ENCODE data around the gene NAA60. TPM values are rescaled to one million over a fixed set of nuclear protein-coding genes. Genes with fewer than 3 reads are reported as not detected.

The NAA60 gene
- polyA plus RNA-seq, 4 donors, result 51.2 to 102 (median 70.4) TPM

Other genes with a start within 250 kb of the NAA60 start
- 10 to 100 TPM in 1 of 4 donors, 1 to 10 TPM in 3; 3.8 to 10.1 (median 4.8) TPM for gene ZNF200, start 208.5 kb upstream of the NAA60 start, polyA plus RNA-seq
- under 1 TPM in 2 of 4 donors, not detected in 2; 0.49 to 0.58 TPM for gene MEFV, start 187.0 kb upstream of the NAA60 start, polyA plus RNA-seq
- 10 to 100 TPM; 11.0 to 45.3 (median 14.2) TPM for gene ZNF263, start 160.2 kb upstream of the NAA60 start, polyA plus RNA-seq
- 10 to 100 TPM in 1 of 4 donors, 1 to 10 TPM in 2, under 1 TPM in 1; 0.89 to 10.2 (median 1.9) TPM for gene TIGD7, start 138.2 kb upstream of the NAA60 start, polyA plus RNA-seq
- 10 to 100 TPM; 12.2 to 41.7 (median 17.0) TPM for gene ZNF75A, start 138.2 kb upstream of the NAA60 start, polyA plus RNA-seq
- under 1 TPM in 2 of 4 donors, not detected in 2; 0.04 to 0.13 TPM for gene OR2C1, start 87.8 kb upstream of the NAA60 start, polyA plus RNA-seq
- 10 to 100 TPM in 3 of 4 donors, 1 to 10 TPM in 1; 7.2 to 15.2 (median 11.9) TPM for gene ZSCAN32, start 42.7 kb upstream of the NAA60 start, polyA plus RNA-seq
- 10 to 100 TPM in 1 of 4 donors, 1 to 10 TPM in 3; 3.0 to 11.5 (median 4.7) TPM for gene ZNF174, start 42.5 kb upstream of the NAA60 start, polyA plus RNA-seq
- gene ZNF597, start 176 bp upstream of the NAA60 start, polyA plus RNA-seq, result 1 to 10 TPM in 1 of 4 donors, under 1 TPM in 3; 0.45 to 3.8 (median 0.88) TPM
- gene C16orf90, start 51.8 kb downstream of the NAA60 start, polyA plus RNA-seq, result under 1 TPM in 1 of 4 donors, not detected in 3; 0.09 TPM
- 10 to 100 TPM in 2 of 4 donors, 1 to 10 TPM in 2; 3.6 to 21.9 (median 7.6) TPM for gene CLUAP1, start 57.3 kb downstream of the NAA60 start, polyA plus RNA-seq
- gene NLRC3, start 133.7 kb downstream of the NAA60 start, polyA plus RNA-seq, result 1 to 10 TPM in 2 of 4 donors, under 1 TPM in 2; 0.67 to 1.9 (median 0.95) TPM
- gene SLX4, start 167.9 kb downstream of the NAA60 start, polyA plus RNA-seq, result 1 to 10 TPM; 1.1 to 6.0 (median 2.7) TPM
- 100 to 1,000 TPM in 3 of 4 donors, 10 to 100 TPM in 1; 75.4 to 428 (median 269) TPM for gene DNASE1, start 211.0 kb downstream of the NAA60 start, polyA plus RNA-seq

Measured in small intestine (tissue), 4 donors.